Progenitor cell of endocrine pancreas (in vitro differentiated cells): ENCODE results near the gene ADSL. TPM values are rescaled to one million over a fixed set of nuclear protein-coding genes. Genes with fewer than 3 reads are reported as not detected.

Experiments
- DNase-seq: peaks from one replicate; pipeline ENCODE4 v3.0.0; 2021; ENCODE audit warnings: low spot score; ENCODE audit not compliant: unreplicated experiment
- H3K27ac Mint-ChIP-seq: 2 replicates; pipeline ENCODE4 v1.8.0; 2021; ENCODE audit warnings: mild to moderate bottlenecking, moderate library complexity, mixed read lengths
- H3K27me3 Mint-ChIP-seq: 2 replicates; pipeline ENCODE4 v1.8.0; 2021; ENCODE audit warnings: mixed read lengths
- H3K36me3 Mint-ChIP-seq: 2 replicates; pipeline ENCODE4 v1.8.0; 2022; ENCODE audit warnings: mixed read lengths; ENCODE audit not compliant: insufficient read depth
- H3K4me1 Mint-ChIP-seq: 2 replicates; pipeline ENCODE4 v1.8.0; 2021; ENCODE audit warnings: low read depth, mixed read lengths
- H3K4me3 Mint-ChIP-seq: 2 replicates; pipeline ENCODE4 v1.8.0; 2021; ENCODE audit warnings: low read depth, mild to moderate bottlenecking, moderate library complexity, mixed read lengths
- H3K9me3 Mint-ChIP-seq: 2 replicates; pipeline ENCODE4 v1.8.0; 2021; ENCODE audit warnings: low read depth, mixed read lengths
- CTCF ChIP-seq: fragments of 200-600 bp; sonication (generic); IDR thresholded peaks from one replicate; pipeline ENCODE4 v1.5.0; 2021; ENCODE audit warnings: antibody characterized with exemption, mild to moderate bottlenecking; ENCODE audit not compliant: unreplicated experiment
- total RNA-seq: library from RNA; stranded (reverse); gene quantifications from 2 replicates; pipeline ENCODE4 v1.2.1, GENCODE V29; 2021

The ADSL gene
- total RNA-seq, 1 donor from 2014 or later = 85.0 TPM

DNA sequence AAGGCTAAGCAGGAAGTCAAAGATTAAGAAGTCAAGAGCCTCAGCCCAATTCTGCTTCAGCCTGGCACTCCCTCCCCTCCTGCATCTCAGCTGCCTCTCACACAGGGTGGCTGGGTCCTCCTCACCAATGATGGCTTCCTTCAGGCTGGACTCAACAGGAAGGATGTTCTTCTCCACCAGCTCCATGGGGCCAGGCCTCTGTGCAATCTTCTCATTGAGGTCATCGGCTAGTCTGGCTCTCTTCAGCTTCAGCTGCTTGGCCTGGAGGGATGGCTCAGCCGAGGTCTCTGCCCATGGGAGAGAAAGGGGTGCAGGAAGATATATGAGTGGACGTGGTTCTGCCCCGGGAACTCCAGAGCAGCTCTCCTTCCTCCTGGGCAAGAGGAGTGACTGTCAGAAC, 83.2 kb downstream of the ADSL start:
- Mint-ChIP-seq H3K36me3 (peaks cover 9% of the 10 kb centered on the region), H3K27ac (no peak overlapping the region), H3K4me1 (no peaks in the 10 kb centered on the region), H3K9me3 (no peaks in the 10 kb centered on the region), H3K4me3 (no peak overlapping the region), H3K27me3 (no peaks in the 10 kb centered on the region)
- no peak for DNase-seq
- TF ChIP-seq CTCF = no peak

DNA sequence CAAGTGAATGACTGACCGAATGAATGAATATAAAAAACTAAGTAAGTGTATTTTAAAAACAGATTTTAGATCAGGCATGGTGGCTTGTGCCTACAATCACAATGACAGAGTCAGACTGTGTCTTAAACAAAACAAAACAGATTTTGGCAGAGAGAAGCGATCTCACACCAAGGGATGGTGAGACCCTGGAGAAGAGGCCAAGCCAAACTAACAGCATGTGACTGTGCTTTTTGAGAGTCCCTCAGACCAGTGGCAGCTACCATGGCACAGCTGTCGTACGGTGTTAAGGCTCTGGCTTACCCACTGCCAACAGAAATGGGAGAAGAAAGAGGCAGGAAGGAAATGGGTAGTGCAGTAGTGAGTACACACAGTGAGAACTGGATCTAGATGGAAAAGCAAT, 84.7 kb downstream of the ADSL start:
- DNase-seq = no peak
- no peaks in the 10 kb centered on the region for H3K9me3 Mint-ChIP-seq
- no peaks in the 10 kb centered on the region for H3K4me1 Mint-ChIP-seq
- H3K36me3 Mint-ChIP-seq = peaks cover 9% of the 10 kb centered on the region
- no peak for TF ChIP-seq CTCF
- H3K27ac Mint-ChIP-seq = no peak overlapping the region
- no peak overlapping the region for H3K4me3 Mint-ChIP-seq
- no peaks in the 10 kb centered on the region for H3K27me3 Mint-ChIP-seq

DNA sequence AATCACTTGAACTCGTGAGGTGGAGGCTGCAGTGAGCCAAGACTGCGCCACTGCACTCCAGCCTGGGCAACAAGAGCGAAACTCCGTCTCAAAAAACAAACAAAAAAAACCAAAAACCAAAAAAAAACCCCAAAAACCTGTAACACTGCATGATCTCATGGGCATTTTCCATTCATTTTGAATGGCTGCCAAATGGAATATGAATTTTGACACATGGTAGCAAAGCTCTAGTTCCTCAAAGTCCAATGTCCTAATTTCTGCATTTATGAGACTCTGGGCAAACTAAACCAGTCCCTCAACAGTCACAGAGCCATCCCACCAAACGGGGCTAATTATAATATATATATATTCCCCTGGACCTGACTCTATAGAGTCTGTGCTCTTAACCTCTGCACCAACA, 85.9 kb downstream of the ADSL start:
- Mint-ChIP-seq H3K4me3 (no peak overlapping the region), H3K27me3 (no peaks in the 10 kb centered on the region)
- no peak for DNase-seq

DNA sequence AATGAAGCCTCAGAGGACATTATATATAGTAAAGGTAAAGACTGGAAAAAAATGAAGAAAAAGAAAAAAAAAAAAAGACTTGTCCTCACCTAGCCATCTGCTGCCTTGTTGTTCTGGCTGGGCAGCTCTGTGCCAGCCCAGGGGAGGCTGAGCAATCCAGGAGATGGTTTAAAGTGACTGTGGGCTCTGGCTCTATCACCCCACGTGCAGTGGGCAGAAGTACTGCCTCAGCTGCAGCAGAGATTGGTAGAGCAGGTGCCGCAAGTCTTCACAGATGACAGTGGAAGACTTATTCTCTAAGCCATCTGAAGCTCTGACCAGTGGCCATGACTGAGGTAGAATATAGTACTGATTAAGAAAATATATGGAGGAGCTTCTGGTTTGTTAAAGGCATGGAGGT, 86.3 kb downstream of the ADSL start:
- Mint-ChIP-seq H3K27ac (no peak overlapping the region), H3K36me3 (peaks cover 9% of the 10 kb centered on the region), H3K4me3 (no peak overlapping the region), H3K4me1 (peaks cover 6% of the 10 kb centered on the region), H3K9me3 (no peaks in the 10 kb centered on the region), H3K27me3 (no peaks in the 10 kb centered on the region)
- no peak for TF ChIP-seq CTCF
- DNase-seq = no peak

More for the DNA sequence above, 85.9 kb downstream of the ADSL start:
- H3K36me3 Mint-ChIP-seq = peaks cover 9% of the 10 kb centered on the region
- no peak for TF ChIP-seq CTCF
- H3K9me3 Mint-ChIP-seq = no peaks in the 10 kb centered on the region
- H3K27ac Mint-ChIP-seq = no peak overlapping the region
- H3K4me1 Mint-ChIP-seq = peaks cover 5% of the 10 kb centered on the region

- Mint-ChIP-seq H3K27ac (no peak overlapping the region), H3K4me1 (peaks cover 8% of the 10 kb centered on the region), H3K27me3 (no peaks in the 10 kb centered on the region), H3K36me3 (peaks cover 9% of the 10 kb centered on the region), H3K9me3 (no peaks in the 10 kb centered on the region), H3K4me3 (no peak overlapping the region)
- DNase-seq = no peak
- no peak for TF ChIP-seq CTCF
Measured at GRCh38 chr22:40433416-40434090, 87.3 kb downstream of the ADSL start.
